HEK293T (cell line): Measurements from ENCODE around the gene TRIM38.
"Not testable (repeated sequence)": the region's sequence is repeated elsewhere in the genome, so short reads cannot be mapped to it uniquely, and the experiment has no call there.

Source experiments
- BHLHE40 ChIP-seq: fragments of 450-650 bp; IDR thresholded peaks from 2 replicates; pipeline ENCODE4 v1.6.1; 2016; ENCODE audit warnings: mild to moderate bottlenecking, moderate library complexity, borderline replicate concordance
- L3MBTL2 ChIP-seq: fragments of 450-650 bp; conservative IDR thresholded peaks from 2 replicates; pipeline ENCODE4 v1.6.1; 2016; ENCODE audit warnings: mild to moderate bottlenecking

DNA sequence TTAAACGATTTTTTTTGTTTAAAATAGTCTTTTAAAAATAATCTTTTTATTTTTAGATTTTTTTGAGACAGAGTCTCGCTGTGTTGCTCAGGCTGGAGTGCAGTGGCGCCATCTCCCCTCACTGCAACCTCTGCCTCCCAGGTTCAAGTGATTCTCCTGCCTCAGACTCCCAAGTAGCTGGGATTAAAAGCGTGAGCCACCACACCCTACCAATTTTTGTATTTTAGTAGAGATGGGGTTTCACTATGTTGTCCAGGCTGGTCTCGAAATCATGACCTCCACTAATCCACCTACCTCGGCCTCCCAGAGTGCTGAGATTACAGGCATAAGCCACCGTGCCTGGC lies 30.7 kb downstream of the TRIM38 start:
- not testable (repeated sequence) for TF ChIP-seq L3MBTL2, BHLHE40
